GM19324 (cell line): ENCODE measurements around the gene TENT5A.

ENCODE experiments used
- ATAC-seq: cut with Tn5 transposase; IDR thresholded peaks from one replicate; pipeline ENCODE4 v1.9.1; 2021; ENCODE audit warnings: mild to moderate bottlenecking, moderate library complexity; ENCODE audit not compliant: unreplicated experiment, low FRiP score

Gene TENT5A

DNA sequence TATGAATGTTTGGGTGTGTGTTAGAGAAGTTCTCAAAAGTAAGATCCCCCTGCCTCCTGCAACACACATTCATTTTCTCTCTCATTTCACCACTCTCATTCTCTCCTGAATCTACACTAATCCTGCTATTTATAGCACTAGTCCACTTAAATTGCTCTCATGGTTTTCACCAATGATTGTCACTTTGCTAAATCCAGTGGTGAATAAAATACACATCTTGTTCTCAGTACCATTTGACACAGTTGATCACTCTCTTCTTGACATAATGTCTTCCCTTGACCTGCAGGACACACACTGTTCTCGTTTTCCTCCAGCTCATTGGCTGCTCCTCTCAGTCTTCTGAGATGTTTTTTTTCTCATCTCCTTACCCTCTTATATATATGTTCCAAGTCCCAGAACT lies 32.1 kb downstream of the TENT5A start:
- peak; percentile 12 for ATAC-seq

- ATAC-seq, result no peak
Observed at GRCh38 chr6:81718126-81718525, 34.4 kb downstream of the TENT5A start.

DNA sequence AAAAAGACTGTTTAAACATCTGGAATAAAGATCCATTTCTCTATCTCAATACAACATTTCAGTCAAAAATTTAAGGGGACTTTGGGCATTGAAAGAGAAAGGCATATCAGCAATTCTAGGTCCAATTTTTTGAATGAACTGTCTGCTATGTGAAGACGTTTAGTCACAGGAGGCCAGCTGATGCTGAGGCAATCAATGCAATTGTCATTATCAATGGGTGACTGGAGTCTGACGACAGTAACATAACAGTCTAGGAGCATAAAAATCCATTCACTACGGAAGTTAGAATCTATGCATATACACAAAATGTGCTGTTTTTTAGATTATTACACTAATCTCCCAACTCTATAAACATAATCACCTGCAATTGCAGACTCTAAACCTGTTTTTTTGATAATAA lies 37.8 kb downstream of the TENT5A start:
- no peak for ATAC-seq

DNA sequence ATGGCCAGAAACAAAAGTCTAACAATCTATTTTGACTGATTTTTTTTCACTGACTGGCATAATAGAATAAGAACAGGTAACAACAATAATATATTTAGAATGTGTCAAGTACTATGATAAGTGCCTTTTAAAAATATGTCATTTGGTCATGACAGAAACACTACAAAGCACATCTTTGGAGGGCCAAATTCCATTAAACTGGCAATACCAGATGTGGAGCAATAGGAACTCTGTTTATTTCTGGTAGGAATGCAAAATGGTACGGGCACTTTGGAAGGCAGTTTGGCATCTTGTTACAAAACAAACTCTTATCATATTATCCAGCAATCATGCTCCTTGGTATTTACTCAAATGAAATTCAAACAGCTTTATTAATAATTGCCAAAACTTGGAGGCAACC lies 39.3 kb downstream of the TENT5A start:
- no peak for ATAC-seq

GRCh38 chr6:81708113-81708699 lies 44.3 kb downstream of the TENT5A start:
- ATAC-seq, result no peak

DNA sequence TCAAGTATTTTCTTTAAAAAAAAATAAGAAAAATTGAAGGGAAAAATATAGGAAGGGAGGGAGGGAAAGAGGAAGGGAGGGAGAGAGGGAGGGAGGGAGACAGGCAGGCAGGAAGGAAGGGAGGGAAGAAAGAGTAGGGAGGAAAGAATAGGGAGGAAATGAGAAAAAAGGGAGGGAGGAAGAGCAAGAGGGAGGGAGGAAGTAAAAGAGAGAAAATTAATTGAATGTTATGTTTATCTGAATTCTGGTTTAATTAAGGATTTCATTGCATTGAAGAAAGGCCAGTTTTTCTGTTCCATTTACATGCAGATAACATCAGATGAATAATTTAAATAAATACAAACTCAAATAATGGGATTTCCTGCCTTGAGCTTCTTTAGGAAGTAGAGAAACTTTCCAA lies 47.8 kb downstream of the TENT5A start:
- no peak for ATAC-seq

GRCh38 chr6:81700414-81700813 lies 52.1 kb downstream of the TENT5A start:
- no peak for ATAC-seq

DNA sequence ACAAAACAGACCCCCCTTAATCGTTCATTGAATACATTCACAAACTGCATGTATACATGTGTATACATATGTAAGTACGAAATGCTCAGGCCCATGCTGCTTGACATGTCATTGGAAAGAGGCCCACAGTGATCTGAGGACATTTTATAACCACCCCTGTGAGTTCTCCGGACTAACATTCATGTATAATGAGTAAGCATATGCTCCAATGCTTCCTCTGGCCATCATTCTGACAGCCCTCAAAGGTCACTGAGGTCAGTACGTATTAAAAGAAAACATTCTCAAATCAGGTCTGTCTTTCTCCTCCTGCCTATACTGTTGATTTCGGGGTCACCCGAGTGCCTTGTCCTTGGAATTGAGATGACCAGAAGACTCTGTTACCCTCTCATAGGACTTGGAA lies 54.9 kb downstream of the TENT5A start:
- no peak for ATAC-seq

DNA sequence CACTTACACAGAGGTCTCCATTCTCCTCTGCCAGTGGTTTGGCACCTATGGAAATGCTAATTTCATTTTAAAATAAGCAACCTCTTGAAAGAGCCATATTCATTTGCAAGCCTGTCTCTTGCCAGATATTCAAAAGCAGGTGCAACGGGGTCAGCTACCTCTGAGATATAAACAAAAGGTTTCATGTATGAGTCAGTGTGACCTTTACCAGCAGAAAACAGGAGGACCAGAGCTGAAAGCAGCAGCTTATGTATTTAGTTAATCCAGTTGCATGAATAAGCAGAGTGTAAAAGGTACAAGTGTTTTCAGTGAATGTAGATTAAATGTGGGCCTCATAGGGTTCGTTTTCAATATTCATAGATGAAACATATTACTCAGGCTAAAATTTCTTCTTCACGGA lies 56.0 kb downstream of the TENT5A start:
- peak; percentile 74 for ATAC-seq
